ENCODE data around the gene HTRA3. TPM values are rescaled to one million over a fixed set of nuclear protein-coding genes. Genes with fewer than 3 reads are reported as not detected.
"Not testable (repeated sequence)": the region's sequence is repeated elsewhere in the genome, so short reads cannot be mapped to it uniquely, and the experiment has no call there.

The HTRA3 gene
- total RNA-seq, 4 donors from 2014 or later, result 3.3 to 22.5 (median 10.3) TPM

DNA sequence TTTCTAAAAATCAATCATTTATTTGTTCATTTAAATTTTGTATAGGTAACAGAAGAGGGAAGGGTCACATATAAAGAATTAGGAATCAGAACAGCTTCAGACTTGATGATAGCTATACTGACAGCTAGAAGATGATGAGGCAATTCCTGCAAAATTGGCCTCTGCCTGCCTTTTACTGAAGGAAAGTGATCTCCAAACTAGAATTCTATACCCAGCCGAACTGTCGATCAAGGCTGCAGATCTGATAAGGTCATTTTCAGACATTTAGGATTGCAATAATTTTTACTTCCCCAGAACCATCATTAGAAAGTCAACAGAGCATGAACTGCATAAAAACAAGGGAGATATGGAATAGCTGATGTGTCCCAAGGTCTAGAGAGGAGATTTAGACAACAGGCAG lies 66.3 kb downstream of the HTRA3 start:
- H3K27me3 ChIP-seq, result no peaks in the 10 kb centered on the region
- 98% methylated on average over 2 of the region's 2 CpGs for WGBS

DNA sequence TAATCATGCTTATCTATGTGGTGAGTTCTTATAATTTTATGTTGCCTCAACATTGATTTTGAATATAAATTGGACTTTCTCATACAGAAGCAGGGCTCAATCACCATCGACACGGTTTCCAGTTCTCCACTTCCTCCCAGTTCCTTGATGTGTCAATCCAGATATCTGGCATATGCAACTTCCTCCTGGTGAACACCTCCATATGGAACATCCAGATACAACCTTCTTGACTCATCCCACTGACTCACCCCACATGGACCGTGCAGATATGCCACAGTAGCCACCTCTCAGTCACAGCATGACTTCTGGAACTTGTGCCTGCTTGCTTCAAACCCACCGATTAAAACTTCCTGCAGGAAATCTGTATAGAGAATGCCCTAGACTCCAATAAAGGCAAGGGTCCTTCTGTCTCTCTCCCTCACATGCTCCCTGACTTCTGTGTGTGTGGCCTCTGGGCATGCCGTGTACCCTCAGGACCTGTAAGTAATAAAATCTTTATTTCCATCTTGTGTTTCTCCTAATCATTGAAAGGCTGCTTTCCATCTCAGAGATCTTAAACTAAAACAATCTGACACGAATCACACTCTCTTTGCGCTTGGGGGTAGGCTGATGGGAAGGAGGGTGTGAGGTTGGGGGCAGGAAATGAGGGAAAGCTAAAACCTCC lies 67.0 kb downstream of the HTRA3 start:
- Histone ChIP-seq H3K4me3 (no peak overlapping the region), H3K36me3 (no peaks in the 10 kb centered on the region), H3K27ac (no peak overlapping the region), H3K4me1 (peaks cover 2% of the 10 kb centered on the region), H3K9me3 (no peaks in the 10 kb centered on the region), H3K27me3 (no peaks in the 10 kb centered on the region)
- DNase-seq (ENCODE audit: low spot score in 2 of 2), result no peak
- 86% methylated on average over 7 of the region's 7 CpGs for WGBS
- TF ChIP-seq, protein P1, sequence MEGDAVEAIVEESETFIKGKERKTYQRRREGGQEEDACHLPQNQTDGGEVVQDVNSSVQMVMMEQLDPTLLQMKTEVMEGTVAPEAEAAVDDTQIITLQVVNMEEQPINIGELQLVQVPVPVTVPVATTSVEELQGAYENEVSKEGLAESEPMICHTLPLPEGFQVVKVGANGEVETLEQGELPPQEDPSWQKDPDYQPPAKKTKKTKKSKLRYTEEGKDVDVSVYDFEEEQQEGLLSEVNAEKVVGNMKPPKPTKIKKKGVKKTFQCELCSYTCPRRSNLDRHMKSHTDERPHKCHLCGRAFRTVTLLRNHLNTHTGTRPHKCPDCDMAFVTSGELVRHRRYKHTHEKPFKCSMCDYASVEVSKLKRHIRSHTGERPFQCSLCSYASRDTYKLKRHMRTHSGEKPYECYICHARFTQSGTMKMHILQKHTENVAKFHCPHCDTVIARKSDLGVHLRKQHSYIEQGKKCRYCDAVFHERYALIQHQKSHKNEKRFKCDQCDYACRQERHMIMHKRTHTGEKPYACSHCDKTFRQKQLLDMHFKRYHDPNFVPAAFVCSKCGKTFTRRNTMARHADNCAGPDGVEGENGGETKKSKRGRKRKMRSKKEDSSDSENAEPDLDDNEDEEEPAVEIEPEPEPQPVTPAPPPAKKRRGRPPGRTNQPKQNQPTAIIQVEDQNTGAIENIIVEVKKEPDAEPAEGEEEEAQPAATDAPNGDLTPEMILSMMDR (IDR thresholded peaks at IDR 0.05), result no peak
- no peak for TF ChIP-seq POLR2AphosphoS5 (IDR thresholded peaks at IDR 0.05)
- no peak for TF ChIP-seq EP300 (IDR thresholded peaks at IDR 0.05)
- TF ChIP-seq POLR2A (IDR thresholded peaks at IDR 0.05), result no peak

More for the DNA sequence above, 66.3 kb downstream of the HTRA3 start:
- peaks cover 5% of the 10 kb centered on the region for H3K4me1 ChIP-seq
- H3K27ac ChIP-seq, result no peak overlapping the region
- no peaks in the 10 kb centered on the region for H3K9me3 ChIP-seq
- H3K36me3 ChIP-seq, result no peaks in the 10 kb centered on the region
- no peak for DNase-seq (ENCODE audit: low spot score in 2 of 2)
- TF ChIP-seq POLR2AphosphoS5 (IDR thresholded peaks at IDR 0.05) (no peak), EP300 (IDR thresholded peaks at IDR 0.05) (no peak), POLR2A (IDR thresholded peaks at IDR 0.05) (no peak)
- TF ChIP-seq, protein P1 (IDR thresholded peaks at IDR 0.05), result no peak
- no peak overlapping the region for H3K4me3 ChIP-seq

DNA sequence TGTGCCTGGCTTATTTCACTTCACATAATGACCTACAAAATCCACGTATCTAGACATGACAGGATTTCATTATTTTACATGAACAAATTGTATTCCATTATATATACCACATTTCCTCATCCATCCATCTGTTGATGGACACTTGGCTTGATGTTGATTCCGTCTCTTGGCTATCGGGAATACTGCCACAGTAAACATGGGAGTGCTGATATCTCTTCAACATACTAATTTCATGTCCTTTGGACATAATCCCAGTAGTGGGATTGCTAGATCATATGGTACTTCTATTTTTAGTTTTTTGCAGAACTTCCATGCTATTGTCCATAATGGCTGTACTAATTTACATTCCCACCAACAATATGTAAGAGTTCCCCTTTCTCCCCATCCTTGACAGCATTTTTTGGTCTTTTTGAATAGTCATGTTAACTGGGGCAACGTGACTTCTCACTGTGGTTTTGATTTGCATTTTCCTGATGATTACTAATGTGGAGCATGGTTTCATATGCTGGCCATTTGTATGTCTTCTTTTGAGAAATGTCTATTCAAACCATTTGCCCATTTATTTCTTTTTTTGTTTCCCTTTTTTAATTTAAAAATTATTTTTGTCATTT lies 68.9 kb downstream of the HTRA3 start:
- Histone ChIP-seq H3K36me3 (no peaks in the 10 kb centered on the region), H3K27ac (no peak overlapping the region), H3K4me1 (peaks cover 5% of the 10 kb centered on the region), H3K4me3 (no peak overlapping the region), H3K27me3 (no peaks in the 10 kb centered on the region), H3K9me3 (no peaks in the 10 kb centered on the region)
- TF ChIP-seq EP300 (IDR thresholded peaks at IDR 0.05) (no peak), POLR2AphosphoS5 (IDR thresholded peaks at IDR 0.05) (no peak), POLR2A (IDR thresholded peaks at IDR 0.05) (no peak)
- TF ChIP-seq, protein P1 (IDR thresholded peaks at IDR 0.05), result no peak
- WGBS, result 57% methylated on average over 4 of the region's 4 CpGs
- DNase-seq (ENCODE audit: low spot score in 2 of 2), result no peak

DNA sequence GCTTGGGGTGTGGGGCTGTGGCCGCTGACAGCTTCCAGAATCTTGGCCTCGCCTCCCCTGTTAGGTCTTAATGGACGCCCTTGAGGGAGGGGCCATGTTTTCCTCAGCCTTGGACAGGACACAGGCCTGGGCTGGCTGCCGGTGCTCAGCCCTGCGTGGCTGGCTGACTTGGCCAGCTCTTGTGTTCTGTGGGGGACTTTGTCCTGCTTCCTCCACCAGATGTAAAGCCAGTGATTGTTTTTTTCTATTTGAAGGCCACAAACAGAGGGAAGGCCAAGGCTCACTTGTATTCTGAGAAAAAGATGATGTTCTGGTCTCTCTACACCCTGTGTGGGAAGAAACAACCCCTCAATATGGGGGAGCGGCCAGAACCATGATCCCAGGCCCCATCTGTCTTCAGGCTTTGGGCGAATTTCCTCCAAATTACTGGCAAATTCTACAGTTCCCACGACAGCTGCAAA lies 71.3 kb downstream of the HTRA3 start:
- DNase-seq (ENCODE audit: low spot score in 2 of 2), result peak; percentile 80 to 93
- Histone ChIP-seq H3K9me3 (no peaks in the 10 kb centered on the region), H3K4me1 (peaks cover 8% of the 10 kb centered on the region), H3K27ac (peak overlapping the region; percentile 44), H3K27me3 (no peaks in the 10 kb centered on the region), H3K36me3 (no peaks in the 10 kb centered on the region), H3K4me3 (no peak overlapping the region)
- no peak for TF ChIP-seq POLR2A (IDR thresholded peaks at IDR 0.05)
- TF ChIP-seq, protein P1 (IDR thresholded peaks at IDR 0.05), result no peak
- TF ChIP-seq EP300 (IDR thresholded peaks at IDR 0.05), result no peak
- no peak for TF ChIP-seq POLR2AphosphoS5 (IDR thresholded peaks at IDR 0.05)
- 59% methylated on average over 5 of the region's 8 CpGs for WGBS

DNA sequence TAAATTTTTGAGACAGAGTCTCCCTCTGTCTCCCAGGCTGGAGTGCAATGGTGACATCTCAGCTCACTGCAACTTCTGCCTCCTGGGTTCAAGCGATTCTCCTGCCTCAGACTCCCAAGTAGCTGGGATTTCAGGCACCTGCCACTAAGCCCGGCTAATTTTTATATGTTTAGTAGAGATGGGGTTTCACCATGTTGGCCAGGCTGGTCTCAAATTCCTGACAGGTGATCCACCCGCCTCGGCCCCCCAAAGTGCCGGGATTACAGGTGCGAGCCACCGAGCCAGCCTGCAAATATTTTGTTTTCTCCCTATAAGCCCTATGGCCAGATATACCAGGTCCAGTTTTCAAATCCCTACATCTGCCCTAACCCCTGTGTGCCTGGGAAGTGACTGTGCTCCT lies 71.7 kb downstream of the HTRA3 start:
- H3K27me3 ChIP-seq; H3K9me3 ChIP-seq; H3K4me3 ChIP-seq; H3K4me1 ChIP-seq; H3K36me3 ChIP-seq; DNase-seq (ENCODE audit: low spot score in 2 of 2): not testable (repeated sequence)
- WGBS, result 57% methylated on average over 7 of the region's 7 CpGs
- peak overlapping the region; percentile 45 for H3K27ac ChIP-seq

Data from suprapubic skin (tissue), 4 donors.